ENCODE data around the gene KIAA1614.

GRCh38 chr1:180899262-180899661 is 13.4 kb upstream of the KIAA1614 start:
- TF ChIP-seq CTCF (IDR thresholded peaks at IDR 0.05; ENCODE audit: borderline replicate concordance, extremely low read depth, low read length, poor library complexity, severe bottlenecking) (no peak), EZH2 (IDR thresholded peaks at IDR 0.05; ENCODE audit: borderline replicate concordance, low read depth, low read length, severe bottlenecking) (no peak)
